Inflammatory macrophage treated with lipopolysaccharide for 1 hour (primary cell): ENCODE data around the gene VSIR.

Experiments used
- DNase-seq, 2 donors: peaks; one replicate each; pipeline ENCODE4 v3.0.0-alpha.2; 2020 to 2022

The VSIR gene

DNA sequence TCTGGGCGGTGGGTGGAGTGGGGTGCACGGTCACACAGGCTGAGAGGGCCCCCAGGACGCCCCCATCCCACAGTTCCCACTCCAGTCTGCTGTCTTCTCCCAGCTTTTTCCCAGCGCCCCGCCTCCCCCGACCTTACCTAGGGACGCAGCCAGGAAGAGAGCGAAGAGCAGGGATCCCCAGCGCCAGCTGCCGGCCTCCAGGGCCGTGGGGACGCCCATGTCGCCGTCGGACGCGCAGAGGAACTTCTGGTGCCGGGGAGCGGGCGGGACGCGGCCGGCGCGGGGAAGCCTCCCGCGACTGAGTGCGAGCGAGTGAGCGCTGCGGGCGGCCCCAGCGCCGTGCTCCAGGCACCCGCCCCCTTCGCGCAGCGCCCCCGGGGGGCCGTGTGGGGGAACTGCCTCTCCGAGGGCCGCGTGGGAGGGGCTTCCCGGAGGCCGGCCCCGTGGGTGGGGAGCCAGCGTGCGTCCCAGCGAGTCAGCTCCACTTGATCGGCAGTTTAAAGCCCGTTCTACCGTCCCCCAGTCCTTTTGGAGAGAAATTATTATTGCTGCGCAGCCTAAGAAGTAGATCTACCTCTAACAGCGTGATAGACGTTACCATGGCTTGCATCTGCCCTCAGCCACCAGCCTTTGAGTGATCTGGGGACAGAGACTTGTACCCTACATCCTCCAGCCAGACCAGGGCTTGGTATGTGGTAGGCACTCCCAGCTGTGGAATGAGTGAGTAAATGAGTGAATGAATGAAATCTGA, at the start of gene VSIR:
Gene VSIR, minus strand, starts transcription at position 300 of the 751 bp plus-strand sequence. Its CDS starts 81 bp downstream, at position 219.
- peak; percentile 86 to 96 for DNase-seq

DNA sequence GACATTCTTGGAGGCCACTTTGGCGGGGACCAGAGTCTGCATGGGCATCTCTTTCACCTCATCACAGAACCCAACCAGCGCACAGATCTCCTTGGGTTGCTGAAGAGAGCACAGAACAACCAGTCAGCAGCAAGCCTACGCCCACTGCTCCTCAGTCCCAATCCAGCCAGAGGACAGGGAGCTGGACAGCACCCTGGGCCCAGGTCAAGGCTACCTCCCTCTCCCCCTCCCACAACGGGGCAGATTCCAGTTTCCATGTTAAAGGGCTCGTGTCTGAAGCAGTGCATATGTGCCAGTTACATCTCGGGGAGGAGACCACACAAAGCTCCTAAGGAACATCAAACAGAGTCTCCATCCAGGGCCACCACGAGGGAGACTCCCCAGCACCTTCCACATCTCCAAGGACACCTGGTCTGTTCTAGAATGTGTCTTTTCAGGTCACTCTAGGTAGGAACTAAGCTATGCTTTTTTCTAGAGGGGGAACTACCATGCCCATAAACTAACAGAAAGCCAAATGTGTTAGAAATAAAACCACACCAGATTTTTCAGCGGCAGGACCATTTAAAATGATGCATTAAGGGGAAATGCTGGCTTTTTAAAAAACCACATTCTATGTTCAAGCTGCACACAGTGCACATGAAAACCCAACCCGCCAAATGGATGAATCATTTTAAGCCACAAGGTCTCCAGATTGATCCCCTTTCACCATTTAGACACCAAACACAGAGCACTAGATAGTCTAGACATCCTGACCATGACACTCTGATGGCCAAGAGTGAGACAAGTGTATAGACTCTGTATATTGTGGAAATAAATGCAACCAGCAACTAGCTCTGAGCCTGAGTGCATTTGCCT, 48.8 kb upstream of the VSIR start:
- no peak for DNase-seq

DNA sequence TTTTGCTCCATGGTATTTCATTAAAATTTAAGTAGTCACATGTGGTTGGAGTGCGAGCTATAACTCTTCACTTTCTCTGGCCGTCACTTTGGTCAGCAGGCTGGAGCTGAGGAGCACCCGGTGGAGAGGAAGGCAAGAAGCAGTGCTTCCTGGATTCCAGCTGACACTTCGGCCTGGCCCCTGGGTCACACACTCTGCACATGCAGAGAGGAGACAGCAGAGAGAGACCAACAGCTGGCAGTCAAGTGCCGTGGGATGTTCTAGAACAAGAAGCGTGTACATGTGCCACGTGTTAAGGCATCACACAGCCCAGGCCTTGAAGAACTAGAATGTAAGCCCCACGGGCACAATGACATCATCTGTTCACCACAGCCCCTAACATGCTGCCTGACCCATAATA, 47.6 kb upstream of the VSIR start:
- no peak for DNase-seq

DNA sequence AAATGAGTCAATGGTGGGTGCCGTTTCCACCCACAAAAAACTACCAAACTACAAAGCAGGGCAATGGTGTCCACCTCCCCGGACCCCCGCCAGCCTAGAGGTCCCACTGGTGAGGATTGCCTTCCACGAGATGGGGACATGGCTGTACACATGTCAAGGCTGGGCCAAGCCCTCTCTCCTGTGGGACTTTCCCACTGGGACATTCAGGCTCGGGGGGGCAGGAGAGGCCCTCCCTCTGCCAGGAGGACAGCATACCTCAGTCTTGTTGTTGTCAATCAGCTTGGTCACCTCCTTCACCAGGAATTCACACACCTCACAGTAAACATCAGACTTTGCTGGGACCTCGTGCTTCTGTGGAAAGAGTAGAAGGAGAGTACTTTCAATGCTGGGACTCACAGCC, 46.7 kb upstream of the VSIR start:
- no peak for DNase-seq

DNA sequence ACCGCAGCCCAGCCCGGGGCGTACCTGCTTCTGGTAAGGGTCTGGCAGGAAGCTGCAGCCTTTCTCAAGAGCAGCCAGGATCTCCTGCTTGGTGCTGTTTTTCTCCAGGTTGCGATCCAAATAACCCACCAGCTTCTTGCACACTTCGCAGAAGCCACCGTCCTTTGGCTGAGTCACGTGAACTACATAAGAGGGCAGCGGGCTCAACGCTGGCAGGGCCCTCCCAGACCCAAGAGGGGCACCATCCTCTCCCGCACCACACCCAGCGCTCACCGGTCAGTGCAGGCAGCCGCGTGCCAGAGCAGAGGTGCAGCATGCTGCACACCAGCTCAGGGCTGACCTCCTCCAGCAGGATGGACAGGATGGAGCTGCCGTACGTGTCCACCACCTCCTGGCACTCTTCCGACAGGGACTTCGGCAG, 46.1 kb upstream of the VSIR start:
- no peak for DNase-seq

DNA sequence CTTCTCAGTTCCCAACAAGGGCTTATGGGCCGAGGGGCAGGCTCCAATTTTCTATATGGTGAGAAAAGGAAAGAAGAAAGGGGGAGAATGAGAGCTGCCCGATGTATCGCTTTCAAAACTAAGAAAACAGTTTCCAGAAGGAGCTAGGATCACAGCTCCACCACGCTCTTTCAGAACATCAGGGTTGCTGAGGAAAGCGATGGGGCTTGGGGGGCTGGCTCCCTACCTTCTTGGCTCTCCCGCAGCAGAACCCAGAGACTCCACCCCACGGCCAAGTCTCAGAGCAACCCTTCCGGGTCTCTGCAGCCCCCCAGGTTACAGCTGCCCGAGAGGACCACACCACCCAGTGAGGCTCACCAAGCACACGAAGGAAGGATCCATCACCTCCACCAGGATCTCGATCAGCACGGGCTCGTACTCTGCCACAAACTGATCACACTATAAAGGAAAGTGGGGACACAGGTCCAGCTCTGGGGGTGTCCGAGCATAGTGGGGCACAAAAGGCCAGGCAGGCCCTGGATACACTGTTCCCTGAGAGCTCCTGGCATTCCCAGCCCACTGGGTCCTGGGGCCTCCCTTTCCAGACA, 45.4 kb upstream of the VSIR start:
- DNase-seq = no peak

DNA sequence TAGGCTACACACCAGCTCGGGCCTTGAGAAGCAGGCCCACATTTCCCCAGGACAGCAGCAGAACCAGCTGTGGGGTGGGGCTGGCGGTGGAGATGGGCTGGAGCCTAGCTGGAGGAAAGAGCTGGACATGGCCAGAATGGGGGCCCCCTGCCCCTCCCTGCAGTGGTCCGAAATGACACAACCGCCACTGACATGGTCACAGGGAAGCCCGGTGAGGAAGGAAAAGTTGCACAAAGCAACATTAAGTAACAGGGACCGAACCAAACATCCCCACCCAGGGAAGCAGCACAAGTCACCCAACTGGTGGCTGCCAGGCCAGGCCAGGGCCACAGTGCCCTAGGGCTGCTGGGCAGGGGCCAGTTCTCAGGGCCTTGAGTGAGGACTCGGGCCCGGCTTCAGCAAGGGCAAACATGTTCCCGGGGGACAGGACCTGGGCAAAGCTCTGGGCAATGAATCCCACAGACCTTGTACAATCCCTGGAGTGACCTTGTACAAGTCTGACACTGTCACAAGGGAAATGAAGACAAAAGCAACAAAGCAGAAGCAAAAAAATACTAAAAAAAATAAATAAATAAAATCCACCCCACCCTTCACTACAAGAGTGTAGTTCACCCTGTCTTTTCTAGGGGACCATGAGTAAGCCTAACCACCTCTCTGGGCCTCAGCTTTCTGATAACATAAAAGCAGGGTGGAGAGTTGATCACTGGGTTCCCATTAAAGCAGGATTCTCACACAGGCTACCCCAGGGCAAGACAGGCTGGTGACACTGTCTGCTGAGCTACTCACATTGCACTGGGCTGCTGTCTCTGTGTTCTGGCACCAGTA, 44.7 kb upstream of the VSIR start:
- peak; percentile 87 to 90 for DNase-seq

DNA sequence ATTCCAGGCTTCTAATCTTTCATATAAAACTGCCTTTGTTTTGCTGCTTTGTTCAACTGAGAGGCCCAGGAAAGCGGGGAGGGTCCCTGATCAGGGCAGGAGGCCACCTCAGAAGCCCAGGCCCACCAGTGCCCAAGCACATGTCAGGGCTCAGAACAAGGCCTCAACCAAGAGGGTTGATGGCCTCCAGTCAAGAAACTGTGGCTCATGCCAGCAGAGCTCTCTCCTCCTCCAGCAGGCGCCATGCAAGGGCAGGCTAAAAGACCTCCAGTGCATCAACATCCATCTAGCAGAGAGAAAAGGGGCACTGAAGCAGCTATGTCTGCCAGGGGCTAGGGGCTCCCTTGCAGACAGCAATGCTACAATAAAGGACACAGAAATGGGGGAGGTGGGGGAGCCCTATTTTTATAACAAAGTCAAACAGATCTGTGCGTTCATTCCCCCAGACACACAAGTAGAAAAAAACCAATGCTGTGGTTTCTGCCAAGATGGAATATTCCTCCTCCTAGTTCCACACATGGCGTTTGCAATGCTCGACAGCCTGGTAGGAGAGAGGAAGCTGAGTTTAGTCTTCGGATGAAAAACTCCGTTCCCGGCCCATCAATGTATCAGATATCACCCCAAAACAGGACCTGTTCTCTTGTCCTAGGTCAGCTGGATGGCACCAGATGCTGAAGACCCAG, 43.8 kb upstream of the VSIR start:
- DNase-seq = no peak

DNA sequence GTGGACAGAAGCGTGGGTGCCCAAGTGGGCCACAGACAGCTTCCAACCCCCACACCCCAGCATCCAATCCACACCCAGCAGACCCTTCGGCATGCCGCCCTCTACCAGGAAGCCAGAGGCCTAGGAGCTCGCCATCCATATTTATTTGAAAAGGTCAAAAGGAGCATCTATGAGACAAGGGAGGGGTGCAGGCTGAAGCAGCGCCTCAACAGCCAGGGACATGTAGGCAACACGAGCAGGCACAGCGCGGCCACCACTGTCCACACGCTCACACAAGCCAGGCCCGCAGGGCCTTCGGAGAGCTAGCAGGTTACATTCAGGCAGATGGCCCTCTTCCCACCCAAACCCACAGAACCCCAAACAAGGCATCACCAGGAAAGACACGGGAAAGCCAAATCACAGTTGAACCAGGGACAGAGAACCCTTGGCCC, 43.1 kb upstream of the VSIR start:
- DNase-seq = no peak

DNA sequence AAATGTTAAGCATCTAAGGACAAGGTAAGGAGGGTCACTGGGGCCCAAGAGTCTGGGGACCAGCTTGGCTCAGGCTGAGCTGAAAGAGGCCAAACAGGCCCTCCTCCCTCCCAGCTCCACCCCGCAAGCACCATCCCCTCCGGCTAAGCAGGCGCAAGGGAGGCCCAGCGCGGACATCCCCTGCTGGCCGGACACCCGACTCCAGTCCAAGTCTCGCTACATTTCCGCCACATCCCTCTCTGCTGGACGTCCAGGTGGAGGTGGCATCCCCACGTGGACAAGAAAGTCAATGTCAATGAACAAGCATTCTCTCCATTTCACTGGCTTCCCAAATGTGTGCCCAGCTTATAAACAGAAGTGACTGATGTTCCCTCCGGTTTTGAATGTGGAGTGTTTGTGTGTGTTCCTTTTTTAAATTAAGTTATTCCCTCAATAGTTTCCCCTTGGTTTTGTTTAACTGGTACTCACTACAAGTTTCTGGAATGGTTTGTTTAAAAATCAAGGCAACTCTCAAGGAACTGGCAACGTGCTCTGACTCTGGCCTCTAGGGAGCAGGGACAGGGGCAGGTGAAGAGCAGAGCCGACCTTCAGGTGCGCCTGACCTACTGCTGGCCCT, 42.3 kb upstream of the VSIR start:
- no peak for DNase-seq

DNA sequence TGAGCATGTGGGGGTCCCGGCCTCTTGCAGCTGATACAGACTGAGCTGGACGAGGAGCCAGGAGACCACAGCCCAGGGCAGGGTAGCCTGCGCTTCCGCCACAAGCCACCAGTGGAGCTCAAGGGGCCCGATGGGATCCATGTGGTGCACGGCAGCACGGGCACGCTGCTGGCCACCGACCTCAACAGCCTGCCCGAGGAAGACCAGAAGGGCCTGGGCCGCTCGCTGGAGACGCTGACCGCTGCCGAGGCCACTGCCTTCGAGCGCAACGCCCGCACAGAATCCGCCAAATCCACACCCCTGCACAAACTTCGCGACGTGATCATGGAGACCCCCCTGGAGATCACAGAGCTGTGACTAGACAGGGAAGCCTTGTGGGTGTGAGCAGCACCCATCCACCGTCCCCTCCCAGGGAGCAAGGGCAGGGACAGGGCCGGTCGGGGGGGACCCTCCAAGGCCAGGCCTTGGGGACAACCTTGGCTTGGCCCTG, 41.6 kb upstream of the VSIR start:
- DNase-seq = no peak

DNA sequence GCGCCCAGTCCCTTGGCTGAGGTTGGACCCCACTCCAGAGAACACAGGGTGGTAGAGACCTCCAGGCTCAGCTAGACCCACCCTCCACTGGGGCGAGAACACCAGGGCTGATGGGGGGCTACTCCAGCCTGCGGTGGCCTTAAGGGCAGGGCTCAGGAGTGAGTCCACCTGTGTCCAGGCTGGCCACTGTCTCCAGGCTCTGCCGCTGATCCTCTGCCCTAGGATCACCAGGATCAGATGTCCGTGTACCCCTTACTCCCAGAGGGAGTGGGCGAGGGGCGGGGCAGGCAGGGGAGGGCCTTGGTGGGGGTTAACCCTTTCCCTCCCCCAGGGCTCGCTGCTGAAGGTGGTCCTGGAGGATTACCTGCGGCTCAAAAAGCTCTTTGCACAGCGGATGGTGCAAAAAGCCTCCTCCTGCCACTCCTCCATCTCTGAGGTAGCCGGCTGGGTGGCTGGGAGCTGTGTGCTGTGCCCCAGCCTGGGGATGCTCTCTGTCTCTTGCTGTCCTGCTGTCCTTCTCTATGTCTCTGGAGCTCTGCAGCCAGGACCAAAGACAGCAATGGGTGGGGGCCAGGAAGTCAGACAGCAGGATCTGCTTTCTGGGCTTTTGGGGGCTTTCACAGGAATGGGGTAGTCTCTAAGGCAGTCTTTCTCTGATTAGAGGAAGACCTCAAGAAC, 39.7 kb upstream of the VSIR start:
- no peak for DNase-seq

DNA sequence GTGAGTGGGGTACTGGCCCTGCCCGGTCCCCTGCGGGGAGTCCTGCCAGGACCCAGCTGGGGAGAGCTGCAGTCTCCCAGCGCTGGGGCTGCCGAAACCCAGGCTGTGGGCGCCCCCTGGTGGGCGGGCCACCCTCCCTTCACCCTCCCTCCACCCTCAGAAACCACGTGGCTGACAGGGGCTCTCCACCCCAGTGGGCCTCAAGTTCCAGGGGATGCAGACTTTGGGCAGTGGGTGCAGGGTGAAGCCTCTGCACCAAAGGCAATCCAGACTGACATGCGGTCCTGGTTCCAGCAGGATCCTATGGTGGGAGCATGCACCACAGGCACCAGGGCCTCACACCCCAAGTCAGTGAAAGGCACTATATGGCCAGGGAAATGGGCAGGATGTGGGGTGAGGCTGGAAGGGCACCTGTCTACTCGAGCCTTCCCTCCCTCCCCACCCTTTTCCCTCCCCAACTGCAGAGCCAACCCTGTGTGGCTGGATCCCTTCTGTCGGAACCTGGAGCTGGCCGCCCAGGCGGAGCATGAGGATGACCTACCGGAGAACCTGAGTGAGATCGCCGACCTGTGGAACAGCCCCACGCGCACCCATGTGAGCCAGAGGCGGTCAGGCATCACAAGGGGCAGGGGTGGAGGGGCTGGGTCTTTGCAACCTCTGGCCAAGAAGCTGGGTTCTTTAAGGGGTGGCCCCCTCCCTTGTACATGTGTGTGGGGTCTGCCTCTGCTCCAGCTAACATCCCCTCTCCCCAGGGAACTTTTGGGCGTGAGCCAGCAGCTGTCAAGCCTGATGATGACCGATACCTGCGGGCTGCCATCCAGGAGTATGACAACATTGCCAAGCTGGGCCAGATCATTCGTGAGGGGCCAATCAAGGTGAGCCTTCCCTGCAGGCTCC, 38.9 kb upstream of the VSIR start:
- peak in 1 of 2 donors; percentile 65 for DNase-seq

DNA sequence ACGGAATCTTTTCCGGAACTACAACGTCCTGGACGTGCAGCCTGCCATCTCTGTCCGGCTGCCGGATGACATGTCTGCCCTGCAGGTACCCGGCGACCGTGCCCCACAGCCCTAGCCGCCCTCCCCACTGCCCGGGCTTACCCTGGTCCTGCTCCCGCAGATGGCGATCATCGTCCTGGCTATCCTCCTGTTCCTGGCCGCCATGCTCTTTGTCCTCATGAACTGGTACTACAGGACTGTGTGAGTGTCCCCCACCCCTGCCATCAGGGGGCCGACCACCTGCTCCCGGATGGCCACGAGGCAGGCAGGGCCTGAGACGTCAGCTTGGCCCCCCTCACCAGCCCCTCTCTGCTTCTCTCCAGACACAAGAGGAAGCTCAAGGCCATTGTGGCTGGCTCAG, 38.0 kb upstream of the VSIR start:
- no peak for DNase-seq

DNA sequence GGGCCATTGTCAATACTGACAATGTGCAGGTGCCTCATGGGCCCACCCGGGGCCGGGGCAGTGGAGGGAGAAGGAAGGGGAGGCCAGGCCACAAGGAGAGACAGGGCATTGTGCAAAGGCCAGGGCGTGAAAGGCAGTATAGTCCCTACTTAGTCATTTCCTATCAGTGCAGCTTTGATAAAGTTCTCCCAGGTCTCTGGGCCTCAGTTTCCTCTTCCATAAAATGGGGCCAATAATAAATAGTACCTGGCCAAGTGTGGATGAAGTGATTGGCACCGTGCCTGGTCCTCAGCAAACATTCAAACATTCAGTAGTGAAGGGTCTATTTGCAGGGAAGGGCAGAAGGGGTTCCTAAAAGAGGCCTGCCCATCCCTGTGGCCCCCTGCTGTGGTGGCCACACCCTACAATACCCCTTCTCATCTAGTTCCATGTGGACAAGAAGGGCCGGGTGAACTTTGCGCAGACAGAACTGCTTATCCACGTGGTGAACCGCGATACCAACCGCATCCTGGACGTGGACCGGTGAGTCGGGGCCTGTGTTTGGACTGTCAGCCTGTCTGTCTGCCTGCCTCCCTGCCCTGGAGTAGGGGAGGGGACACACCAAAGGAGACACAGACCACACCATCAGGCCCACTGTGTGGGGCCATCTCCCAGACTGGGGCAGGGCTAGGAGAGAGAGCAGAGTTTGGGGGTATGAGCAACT, 36.9 kb upstream of the VSIR start:
- peak in 1 of 2 donors; percentile 4 for DNase-seq

DNA sequence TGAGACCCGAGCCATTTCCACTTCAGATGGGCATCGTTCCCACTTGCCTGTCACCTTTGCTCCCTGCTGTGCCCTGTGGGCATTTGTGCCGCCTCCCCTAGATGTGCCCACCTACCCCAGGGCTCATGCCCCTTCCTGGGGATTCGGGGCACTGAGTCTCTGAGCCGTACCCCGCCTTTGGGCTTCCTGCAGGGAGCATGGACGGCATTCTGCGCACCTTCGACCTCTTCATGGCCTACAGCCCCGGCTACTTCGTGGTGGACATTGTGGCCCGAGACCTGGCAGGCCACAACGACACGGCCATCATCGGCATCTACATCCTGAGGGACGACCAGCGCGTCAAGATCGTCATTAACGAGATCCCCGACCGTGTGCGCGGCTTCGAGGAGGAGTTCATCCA, 36.3 kb upstream of the VSIR start:
- no peak for DNase-seq

DNA sequence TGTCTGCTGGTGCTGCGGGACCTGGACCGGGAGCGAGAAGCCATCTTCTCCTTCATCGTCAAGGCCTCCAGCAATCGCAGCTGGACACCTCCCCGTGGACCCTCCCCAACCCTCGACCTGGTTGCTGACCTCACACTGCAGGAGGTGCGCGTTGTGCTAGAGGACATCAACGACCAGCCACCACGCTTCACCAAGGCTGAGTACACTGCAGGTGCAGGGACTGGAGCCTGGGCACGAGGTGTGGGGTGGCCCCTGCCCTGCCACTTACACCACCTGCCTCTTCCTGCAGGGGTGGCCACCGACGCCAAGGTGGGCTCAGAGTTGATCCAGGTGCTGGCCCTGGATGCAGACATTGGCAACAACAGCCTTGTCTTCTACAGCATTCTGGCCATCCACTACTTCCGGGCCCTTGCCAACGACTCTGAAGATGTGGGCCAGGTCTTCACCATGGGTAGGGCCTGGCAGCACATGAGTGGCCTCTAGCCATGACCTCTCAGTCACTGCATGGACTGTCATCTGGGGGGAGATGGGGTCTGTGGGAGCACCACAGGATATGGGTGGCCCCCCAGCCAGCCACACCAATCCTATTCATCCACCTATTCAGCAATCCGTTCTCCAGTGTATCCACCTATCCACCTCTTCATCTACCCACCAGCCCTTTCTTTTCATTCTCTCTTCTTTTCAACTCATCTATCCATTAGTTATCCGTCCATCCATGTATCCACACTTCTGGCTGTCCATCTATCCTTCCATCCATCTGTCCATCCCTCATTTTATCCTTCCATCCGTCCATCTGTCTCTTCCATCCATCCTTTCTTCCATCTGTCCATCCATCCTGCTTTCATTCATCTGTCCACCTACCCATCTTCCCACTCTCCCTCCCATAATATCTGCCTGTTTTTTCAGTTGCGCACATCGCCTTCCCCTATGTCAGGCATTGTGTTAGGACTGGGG, 34.5 kb upstream of the VSIR start:
- no peak for DNase-seq
